Nucleus accumbens (tissue), 56 donors: Measurements from ENCODE around the gene TGFB3.
A peak's percentile ranks its signal among the peaks of the same experiment; 100 is the strongest.

ENCODE experiments used
- DNase-seq, 56 donors: peaks; one replicate each; lab custom pipeline; 2025; lab: John Stamatoyannopoulos, UW

Gene TGFB3

GRCh38 chr14:75911883-75912282 lies 69.9 kb downstream of the TGFB3 start:
- peak in 35 of 56 donors; percentile 6 to 75 (median 43) for DNase-seq

GRCh38 chr14:75910048-75910447 lies 71.7 kb downstream of the TGFB3 start:
- no peak for DNase-seq

DNA sequence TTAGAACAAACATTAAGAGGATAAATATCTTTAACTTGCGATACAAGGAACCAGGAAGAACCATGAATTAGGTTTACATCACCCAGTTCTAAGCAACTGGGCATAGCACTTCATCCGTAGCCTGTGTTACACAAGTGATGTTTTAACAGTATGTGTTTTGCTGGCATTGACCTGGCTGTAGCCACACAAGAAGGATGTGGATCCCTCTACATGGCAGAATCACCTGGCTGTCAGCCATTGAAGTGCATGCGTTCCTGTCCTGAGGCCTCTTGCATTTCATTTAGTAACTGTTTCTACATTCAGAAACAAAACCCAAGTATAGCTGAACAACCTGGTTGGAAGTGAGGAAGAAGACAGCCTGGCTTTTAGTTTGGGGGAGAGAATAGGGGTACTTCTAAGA lies 72.2 kb downstream of the TGFB3 start:
- no peak for DNase-seq
